ENCODE measurements around the gene MALL. TPM values are rescaled to one million over a fixed set of nuclear protein-coding genes. Genes with fewer than 3 reads are reported as not detected.
"Not testable (repeated sequence)": the region's sequence is repeated elsewhere in the genome, so short reads cannot be mapped to it uniquely, and the experiment has no call there.

Gene MALL
- total and polyA plus RNA-seq, 4 donors, result 41.5 to 123 (median 109) TPM

- H3K4me3 ChIP-seq; DNase-seq; H3K9ac ChIP-seq (ENCODE audit: insufficient read depth in 1 of 2, low read length in 2 of 2); ATAC-seq (ENCODE audit: insufficient read depth, low FRiP score); H3K27ac ChIP-seq (ENCODE audit: low read depth in 1 of 2, low read length in 1 of 2); H3K9me3 ChIP-seq (ENCODE audit: control insufficient read depth in 4 of 4, insufficient read depth in 3 of 4, low read length in 3 of 4); H3K27me3 ChIP-seq (ENCODE audit: control insufficient read depth in 3 of 3, insufficient read depth in 3 of 3, low read length in 2 of 3); H3K4me1 ChIP-seq (ENCODE audit: control insufficient read depth in 5 of 5, insufficient read depth in 5 of 5, low read length in 5 of 5); H3K36me3 ChIP-seq (ENCODE audit: control insufficient read depth in 4 of 4, insufficient read depth in 4 of 4, low read length in 4 of 4): not testable (repeated sequence)
- no CpG with 5 or more reads among the region's 8 CpGs for WGBS, 2 donors
These were observed 32.5 kb downstream of the MALL start for GRCh38 chr2:110083162-110083561.

- 83 to 100% methylated on average over 1 of the region's 4 CpGs for WGBS, 2 donors
- not testable (repeated sequence) for H3K9me3 ChIP-seq (ENCODE audit: control insufficient read depth in 4 of 4, insufficient read depth in 3 of 4, low read length in 3 of 4); ATAC-seq (ENCODE audit: insufficient read depth, low FRiP score)
These were observed 37.5 kb downstream of the MALL start for GRCh38 chr2:110078104-110078503.

DNA sequence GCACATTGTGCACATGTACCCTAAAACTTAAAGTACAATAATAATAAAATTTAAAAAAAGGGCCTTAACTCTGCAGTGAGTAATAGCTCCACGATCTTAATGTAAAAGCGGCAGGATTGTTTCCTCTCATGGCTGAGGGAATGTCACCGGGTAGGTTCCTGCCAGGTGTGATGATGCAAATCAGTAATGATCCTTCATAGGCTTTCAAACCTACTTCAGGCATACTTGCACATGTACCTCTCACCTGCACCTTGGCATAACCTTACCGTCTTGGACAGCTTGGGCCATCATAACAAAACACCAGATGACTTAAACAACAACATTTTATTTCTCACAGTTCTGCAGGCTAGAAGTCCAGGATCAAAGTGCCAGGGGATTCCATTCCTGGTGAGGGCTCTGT is 39.7 kb downstream of the MALL start:
- H3K4me3 ChIP-seq; H3K9ac ChIP-seq (ENCODE audit: insufficient read depth in 1 of 2, low read length in 2 of 2); H3K27ac ChIP-seq (ENCODE audit: low read depth in 1 of 2, low read length in 1 of 2); H3K4me1 ChIP-seq (ENCODE audit: control insufficient read depth in 5 of 5, insufficient read depth in 5 of 5, low read length in 5 of 5); ATAC-seq (ENCODE audit: insufficient read depth, low FRiP score); H3K9me3 ChIP-seq (ENCODE audit: control insufficient read depth in 4 of 4, insufficient read depth in 3 of 4, low read length in 3 of 4); DNase-seq; H3K27me3 ChIP-seq (ENCODE audit: control insufficient read depth in 3 of 3, insufficient read depth in 3 of 3, low read length in 2 of 3); H3K36me3 ChIP-seq (ENCODE audit: control insufficient read depth in 4 of 4, insufficient read depth in 4 of 4, low read length in 4 of 4): not testable (repeated sequence)
- 62 to 82% methylated on average over 2 of the region's 4 CpGs for WGBS, 2 donors

More at GRCh38 chr2:110078104-110078503, 37.5 kb downstream of the MALL start:
- not testable (repeated sequence) for H3K27me3 ChIP-seq (ENCODE audit: control insufficient read depth in 3 of 3, insufficient read depth in 3 of 3, low read length in 2 of 3); DNase-seq; H3K4me1 ChIP-seq (ENCODE audit: control insufficient read depth in 5 of 5, insufficient read depth in 5 of 5, low read length in 5 of 5); H3K27ac ChIP-seq (ENCODE audit: low read depth in 1 of 2, low read length in 1 of 2); H3K36me3 ChIP-seq (ENCODE audit: control insufficient read depth in 4 of 4, insufficient read depth in 4 of 4, low read length in 4 of 4); H3K9ac ChIP-seq (ENCODE audit: insufficient read depth in 1 of 2, low read length in 2 of 2); H3K4me3 ChIP-seq

DNA sequence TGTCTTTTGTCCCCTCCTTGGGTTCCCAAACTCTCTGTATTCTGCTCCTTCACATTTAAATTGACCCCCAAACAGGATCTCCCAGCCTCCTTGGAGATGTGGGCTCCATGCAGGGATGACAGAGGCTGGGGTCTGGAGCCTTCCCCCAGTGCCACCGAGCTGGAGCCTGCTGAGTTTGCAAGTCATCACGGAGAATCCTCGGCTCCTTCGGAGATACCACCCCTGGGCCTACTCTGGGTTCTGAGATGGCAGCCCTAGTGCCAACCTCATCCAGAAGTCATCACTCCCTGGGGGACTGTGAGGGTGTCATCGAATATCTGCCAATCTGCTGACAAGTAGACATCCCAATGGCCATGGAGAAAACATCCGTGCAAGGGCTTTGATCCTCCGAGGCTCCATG is 45.8 kb downstream of the MALL start:
- not testable (repeated sequence) for H3K27me3 ChIP-seq (ENCODE audit: control insufficient read depth in 3 of 3, insufficient read depth in 3 of 3, low read length in 2 of 3); H3K36me3 ChIP-seq (ENCODE audit: control insufficient read depth in 4 of 4, insufficient read depth in 4 of 4, low read length in 4 of 4); H3K9me3 ChIP-seq (ENCODE audit: control insufficient read depth in 4 of 4, insufficient read depth in 3 of 4, low read length in 3 of 4); DNase-seq; ATAC-seq (ENCODE audit: insufficient read depth, low FRiP score); H3K4me3 ChIP-seq; H3K27ac ChIP-seq (ENCODE audit: low read depth in 1 of 2, low read length in 1 of 2); H3K4me1 ChIP-seq (ENCODE audit: control insufficient read depth in 5 of 5, insufficient read depth in 5 of 5, low read length in 5 of 5); H3K9ac ChIP-seq (ENCODE audit: insufficient read depth in 1 of 2, low read length in 2 of 2)
- WGBS, 2 donors, result 94 to 96% methylated on average over 4 of the region's 7 CpGs

GRCh38 chr2:110068153-110068552 is 47.5 kb downstream of the MALL start:
- not testable (repeated sequence) for H3K9me3 ChIP-seq (ENCODE audit: control insufficient read depth in 4 of 4, insufficient read depth in 3 of 4, low read length in 3 of 4); H3K4me3 ChIP-seq; H3K9ac ChIP-seq (ENCODE audit: insufficient read depth in 1 of 2, low read length in 2 of 2); H3K27ac ChIP-seq (ENCODE audit: low read depth in 1 of 2, low read length in 1 of 2); H3K27me3 ChIP-seq (ENCODE audit: control insufficient read depth in 3 of 3, insufficient read depth in 3 of 3, low read length in 2 of 3); H3K4me1 ChIP-seq (ENCODE audit: control insufficient read depth in 5 of 5, insufficient read depth in 5 of 5, low read length in 5 of 5); ATAC-seq (ENCODE audit: insufficient read depth, low FRiP score); DNase-seq; H3K36me3 ChIP-seq (ENCODE audit: control insufficient read depth in 4 of 4, insufficient read depth in 4 of 4, low read length in 4 of 4)
- 92 to 95% methylated on average over 3 of the region's 3 CpGs for WGBS, 2 donors

DNA sequence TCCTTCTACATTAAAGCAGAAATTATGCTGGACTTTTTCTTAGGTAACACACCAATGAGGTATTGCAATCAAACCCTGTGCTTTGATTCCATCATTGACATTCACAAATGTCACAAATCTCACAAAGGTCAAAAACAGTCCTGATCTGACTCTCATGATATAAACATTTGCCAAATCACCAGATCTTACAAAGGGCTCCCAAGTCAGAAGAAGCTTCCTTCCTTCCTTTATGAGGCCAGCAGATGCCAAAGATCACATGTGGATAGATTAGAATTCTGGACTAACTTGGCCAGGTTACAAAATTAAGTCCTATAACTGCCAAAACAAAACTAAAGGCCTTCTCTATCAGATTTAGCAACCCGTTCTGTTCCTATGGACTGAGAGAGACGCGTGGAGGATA is 53.3 kb downstream of the MALL start:
- not testable (repeated sequence) for H3K4me3 ChIP-seq; H3K27ac ChIP-seq (ENCODE audit: low read depth in 1 of 2, low read length in 1 of 2); H3K4me1 ChIP-seq (ENCODE audit: control insufficient read depth in 5 of 5, insufficient read depth in 5 of 5, low read length in 5 of 5); ATAC-seq (ENCODE audit: insufficient read depth, low FRiP score); H3K27me3 ChIP-seq (ENCODE audit: control insufficient read depth in 3 of 3, insufficient read depth in 3 of 3, low read length in 2 of 3); H3K9me3 ChIP-seq (ENCODE audit: control insufficient read depth in 4 of 4, insufficient read depth in 3 of 4, low read length in 3 of 4); DNase-seq; H3K9ac ChIP-seq (ENCODE audit: insufficient read depth in 1 of 2, low read length in 2 of 2); H3K36me3 ChIP-seq (ENCODE audit: control insufficient read depth in 4 of 4, insufficient read depth in 4 of 4, low read length in 4 of 4)
- 78% methylated on average over 2 of the region's 3 CpGs; no CpG with 5 or more reads in 1 of the 2 donors for WGBS, 2 donors

GRCh38 chr2:110060550-110060949 is 55.1 kb downstream of the MALL start:
- H3K4me3 ChIP-seq; H3K9me3 ChIP-seq (ENCODE audit: control insufficient read depth in 4 of 4, insufficient read depth in 3 of 4, low read length in 3 of 4); H3K27me3 ChIP-seq (ENCODE audit: control insufficient read depth in 3 of 3, insufficient read depth in 3 of 3, low read length in 2 of 3); H3K27ac ChIP-seq (ENCODE audit: low read depth in 1 of 2, low read length in 1 of 2); H3K9ac ChIP-seq (ENCODE audit: insufficient read depth in 1 of 2, low read length in 2 of 2); ATAC-seq (ENCODE audit: insufficient read depth, low FRiP score); H3K4me1 ChIP-seq (ENCODE audit: control insufficient read depth in 5 of 5, insufficient read depth in 5 of 5, low read length in 5 of 5); DNase-seq; H3K36me3 ChIP-seq (ENCODE audit: control insufficient read depth in 4 of 4, insufficient read depth in 4 of 4, low read length in 4 of 4): not testable (repeated sequence)
- no CpG with 5 or more reads among the region's 2 CpGs for WGBS, 2 donors

GRCh38 chr2:110059694-110060358 is 55.8 kb downstream of the MALL start:
- no CpG with 5 or more reads among the region's 1 CpG for WGBS, 2 donors
- not testable (repeated sequence) for H3K36me3 ChIP-seq (ENCODE audit: control insufficient read depth in 4 of 4, insufficient read depth in 4 of 4, low read length in 4 of 4); H3K27ac ChIP-seq (ENCODE audit: low read depth in 1 of 2, low read length in 1 of 2); H3K4me3 ChIP-seq; H3K4me1 ChIP-seq (ENCODE audit: control insufficient read depth in 5 of 5, insufficient read depth in 5 of 5, low read length in 5 of 5); H3K9me3 ChIP-seq (ENCODE audit: control insufficient read depth in 4 of 4, insufficient read depth in 3 of 4, low read length in 3 of 4); H3K9ac ChIP-seq (ENCODE audit: insufficient read depth in 1 of 2, low read length in 2 of 2); DNase-seq; H3K27me3 ChIP-seq (ENCODE audit: control insufficient read depth in 3 of 3, insufficient read depth in 3 of 3, low read length in 2 of 3); ATAC-seq (ENCODE audit: insufficient read depth, low FRiP score)
